PC-3 (cell line): ENCODE data around the gene PRKX. TPM values are rescaled to one million over a fixed set of nuclear protein-coding genes. Genes with fewer than 3 reads are reported as not detected.

Experiments used
- ATAC-seq: fragments of 200-7000 bp; cut with Tn5 transposase; 2 replicates; pipeline ENCODE4 v1.9.1; 2020; ENCODE audit warnings: mild to moderate bottlenecking, moderate library complexity
- BruUV-seq: library from RNA; stranded (reverse); fragments of 400-500 nt; replicated peaks from 2 replicates; lab custom pipeline; 2021; lab: Mats Ljungman, UMichigan
- CTCF ChIA-PET: fragments of 300-600 bp; sonication (Branson Sonifier 250); formaldehyde crosslinking; loops from one replicate; lab custom pipeline; 2022; ENCODE audit warnings: antibody characterized with exemption; lab: Charles Lee
- POLR2A ChIA-PET: fragments of 300-600 bp; sonication (Branson Sonifier 250); formaldehyde crosslinking; loops from one replicate; lab custom pipeline; 2022; ENCODE audit warnings: antibody characterized with exemption; ENCODE audit not compliant: unreplicated experiment; lab: Charles Lee
- DNase-seq: peaks from one replicate; pipeline ENCODE4 v3.0.0-alpha.2; 2015
- H2AFZ ChIP-seq: fragments of 300-600 bp; sonication (generic); 2 replicates; pipeline ENCODE4 v1.6.0; 2016; ENCODE audit warnings: antibody characterized with exemption, low read length
- H3F3A ChIP-seq: fragments of 300-600 bp; sonication (generic); one replicate; pipeline ENCODE4 v1.6.0; 2017; ENCODE audit warnings: antibody characterized with exemption, low read length, control low read depth, mild to moderate bottlenecking; ENCODE audit not compliant: unreplicated experiment
- H3K27ac ChIP-seq: fragments of 300-600 bp; sonication (generic); 2 replicates; pipeline ENCODE4 v1.5.1; 2016; ENCODE audit warnings: mild to moderate bottlenecking, low read length
- H3K27me3 ChIP-seq: fragments of 300-600 bp; sonication (generic); 2 replicates; pipeline ENCODE4 v1.6.1; 2016; ENCODE audit warnings: low read length, mixed read lengths
- H3K36me3 ChIP-seq: fragments of 300-600 bp; sonication (generic); 2 replicates; pipeline ENCODE4 v1.6.1; 2016; ENCODE audit warnings: low read depth, mixed run types, low read length, mixed read lengths
- H3K4me1 ChIP-seq: fragments of 300-600 bp; sonication (generic); 2 replicates; pipeline ENCODE4 v1.5.1; 2016; ENCODE audit warnings: low read length; ENCODE audit not compliant: insufficient read depth
- H3K4me2 ChIP-seq: fragments of 300-600 bp; sonication (generic); 2 replicates; pipeline ENCODE4 v1.6.0; 2016; ENCODE audit warnings: low read length
- H3K4me3 ChIP-seq: fragments of 300-600 bp; sonication (generic); 2 replicates; pipeline ENCODE4 v1.5.1; 2016; ENCODE audit warnings: mild to moderate bottlenecking, low read length, mixed read lengths
- H3K79me2 ChIP-seq: fragments of 300-600 bp; sonication (generic); 2 replicates; pipeline ENCODE4 v1.6.1; 2017; ENCODE audit warnings: low read length, mixed read lengths
- H3K9ac ChIP-seq: fragments of 300-600 bp; sonication (generic); 2 replicates; pipeline ENCODE4 v1.6.0; 2016; ENCODE audit warnings: mild to moderate bottlenecking, low read length
- H3K9me2 ChIP-seq: fragments of 300-600 bp; sonication (generic); replicated peaks from 2 replicates; pipeline ENCODE4 v1.6.1; 2016; ENCODE audit warnings: mixed run types, low read length, mixed read lengths
- H3K9me3 ChIP-seq: fragments of 300-600 bp; sonication (generic); 2 replicates; pipeline ENCODE4 v1.6.1; 2016; ENCODE audit warnings: low read length, mixed read lengths
- H4K20me1 ChIP-seq: fragments of 300-600 bp; sonication (generic); 2 replicates; pipeline ENCODE4 v1.6.1; 2016; ENCODE audit warnings: low read length, mixed read lengths
- CTCF ChIP-seq: fragments of 300-600 bp; sonication (generic); conservative IDR thresholded peaks from 2 replicates; pipeline ENCODE4 v1.5.1; 2017; ENCODE audit warnings: antibody characterized with exemption, low read depth, mild to moderate bottlenecking, low read length
- EZH2 ChIP-seq: fragments of 300-600 bp; sonication (generic); IDR thresholded peaks from one replicate; pipeline ENCODE4 v1.6.1; 2017; ENCODE audit warnings: antibody characterized with exemption, mild to moderate bottlenecking, low read length; ENCODE audit not compliant: unreplicated experiment
- EZH2phosphoT487 ChIP-seq: fragments of 300-600 bp; sonication (generic); IDR thresholded peaks from 2 replicates; pipeline ENCODE4 v1.6.1; 2018; ENCODE audit warnings: mild to moderate bottlenecking, antibody characterized with exemption, low read length, borderline replicate concordance
- intact Hi-C: fragments of 100-400 bp; cut with micrococcal nuclease; formaldehyde crosslinking; loops from 2 replicates; pipeline ENCODE4 v1.9.0; 2023
- total RNA-seq: library from RNA; depleted of rRNA; stranded (reverse); fragments of >200 nt; gene quantifications from 2 replicates; pipeline ENCODE4 v1.2.3, GENCODE V29; 2014

The PRKX gene
- total RNA-seq, 1 experiment from 2014 or later: 22.2 TPM

- no peaks in the 10 kb centered on the region for H3F3A ChIP-seq
- H3K9me3 ChIP-seq: no peaks in the 10 kb centered on the region
- no peak overlapping the region for H2AFZ ChIP-seq
- peaks cover 10% of the 10 kb centered on the region for H3K27me3 ChIP-seq
- TF ChIP-seq CTCF (no peak), EZH2 (no peak), EZH2phosphoT487 (no peak)
- no peaks in the 10 kb centered on the region for H3K79me2 ChIP-seq
- H3K9ac ChIP-seq: no peak overlapping the region
- H3K4me1 ChIP-seq: no peaks in the 10 kb centered on the region
- no peak for DNase-seq
- POLR2A ChIA-PET: no interaction called here
- intact Hi-C loops: no loop called here
- no TSS peak for BruUV-seq
- H3K9me2 ChIP-seq: no peaks in the 10 kb centered on the region
- CTCF ChIA-PET: no interaction called here
- H3K36me3 ChIP-seq: no peaks in the 10 kb centered on the region
- H3K27ac ChIP-seq: no peak overlapping the region
- no peak overlapping the region for H3K4me3 ChIP-seq
- H3K4me2 ChIP-seq: no peak overlapping the region
- no peak for ATAC-seq
- H4K20me1 ChIP-seq: no peaks in the 10 kb centered on the region
These were observed 131.8 kb downstream of the PRKX start for GRCh38 chrX:3581609-3582108.

- no peak overlapping the region for H2AFZ ChIP-seq
- no peak overlapping the region for H3K9ac ChIP-seq
- POLR2A ChIA-PET: no interaction called here
- no TSS peak for BruUV-seq
- no peaks in the 10 kb centered on the region for H3K4me1 ChIP-seq
- H3K4me2 ChIP-seq: no peak overlapping the region
- intact Hi-C loops: no loop called here
- no peak overlapping the region for H3K27ac ChIP-seq
- H4K20me1 ChIP-seq: no peaks in the 10 kb centered on the region
- TF ChIP-seq EZH2: no peak
- TF ChIP-seq CTCF: no peak
- TF ChIP-seq EZH2phosphoT487: no peak
- CTCF ChIA-PET: no interaction called here
- no peaks in the 10 kb centered on the region for H3K36me3 ChIP-seq
- H3K9me3 ChIP-seq: no peaks in the 10 kb centered on the region
- no peak for ATAC-seq
- no peaks in the 10 kb centered on the region; the same call in 1 of the 2 replicates for H3K27me3 ChIP-seq
- H3K9me2 ChIP-seq: no peaks in the 10 kb centered on the region
- no peak overlapping the region for H3K4me3 ChIP-seq
- DNase-seq: no peak
- no peaks in the 10 kb centered on the region for H3K79me2 ChIP-seq
- H3F3A ChIP-seq: no peaks in the 10 kb centered on the region
These were observed 135.9 kb downstream of the PRKX start for GRCh38 chrX:3577551-3577950.

GRCh38 chrX:3576886-3577501 lies 136.5 kb downstream of the PRKX start:
- no TSS peak for BruUV-seq

More at GRCh38 chrX:3576886-3577501, 136.5 kb downstream of the PRKX start:
- CTCF ChIA-PET: no interaction called here
- Histone ChIP-seq H4K20me1 (no peaks in the 10 kb centered on the region), H3K4me2 (no peak overlapping the region), H2AFZ (no peak overlapping the region), H3K4me3 (no peak overlapping the region), H3K4me1 (no peaks in the 10 kb centered on the region), H3K27me3 (no peaks in the 10 kb centered on the region; the same call in 1 of the 2 replicates), H3K27ac (no peak overlapping the region), H3K9me2 (no peaks in the 10 kb centered on the region), H3K79me2 (no peaks in the 10 kb centered on the region), H3K9me3 (no peaks in the 10 kb centered on the region), H3K9ac (no peak overlapping the region), H3F3A (no peaks in the 10 kb centered on the region), H3K36me3 (no peaks in the 10 kb centered on the region)
- no peak for TF ChIP-seq EZH2
- TF ChIP-seq CTCF: no peak
- TF ChIP-seq EZH2phosphoT487: no peak
- intact Hi-C loops: no loop called here
- DNase-seq (no peak), ATAC-seq (no peak)
- POLR2A ChIA-PET: no interaction called here
